Astrocyte of the cerebellum (primary cell): ENCODE results near the gene ANKRD2.

Experiments used
- DNase-seq: peaks from one replicate; pipeline ENCODE4 v3.0.0-alpha.2; 2011; ENCODE audit warnings: low read depth
- H3K4me3 ChIP-seq: 2 replicates; pipeline ENCODE4 v1.5.1; 2011; ENCODE audit warnings: mild to moderate bottlenecking, low read depth, low read length, moderate library complexity
- in situ Hi-C: cut with HindIII; loops from 2 replicates; pipeline ENCODE4 v1.10.0; 2017; ENCODE audit warnings: low sequenced_read_pairs
- TF ChIP-seq, protein P1 (sequence below): IDR thresholded peaks from 2 replicates; pipeline ENCODE4 v1.5.1; 2012; ENCODE audit warnings: low read length, low read depth, moderate library complexity, mild to moderate bottlenecking; ENCODE audit errors: missing control alignments

ANKRD2 gene

DNA sequence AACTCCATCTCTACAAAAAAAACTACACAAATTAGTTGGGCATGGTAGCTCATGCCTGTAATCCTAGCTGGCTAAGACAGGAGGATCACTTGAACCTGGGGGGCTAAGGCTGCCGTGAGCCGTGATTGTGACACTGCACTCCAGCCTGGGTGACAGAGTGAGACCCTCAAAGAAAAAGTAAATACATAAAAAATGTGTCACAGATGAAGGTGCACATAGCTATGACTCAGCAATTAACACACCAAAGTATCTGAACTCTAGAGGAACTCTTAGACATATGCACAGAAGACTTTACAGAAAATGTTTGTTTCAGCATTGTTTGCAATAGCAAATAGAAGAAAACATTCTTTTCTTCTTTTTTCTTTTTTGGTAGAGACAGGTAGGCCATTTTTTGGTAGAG lies 25.2 kb downstream of the ANKRD2 start:
- in situ Hi-C loops = no loop called here
- H3K4me3 ChIP-seq = no peak overlapping the region
- TF ChIP-seq, protein P1, sequence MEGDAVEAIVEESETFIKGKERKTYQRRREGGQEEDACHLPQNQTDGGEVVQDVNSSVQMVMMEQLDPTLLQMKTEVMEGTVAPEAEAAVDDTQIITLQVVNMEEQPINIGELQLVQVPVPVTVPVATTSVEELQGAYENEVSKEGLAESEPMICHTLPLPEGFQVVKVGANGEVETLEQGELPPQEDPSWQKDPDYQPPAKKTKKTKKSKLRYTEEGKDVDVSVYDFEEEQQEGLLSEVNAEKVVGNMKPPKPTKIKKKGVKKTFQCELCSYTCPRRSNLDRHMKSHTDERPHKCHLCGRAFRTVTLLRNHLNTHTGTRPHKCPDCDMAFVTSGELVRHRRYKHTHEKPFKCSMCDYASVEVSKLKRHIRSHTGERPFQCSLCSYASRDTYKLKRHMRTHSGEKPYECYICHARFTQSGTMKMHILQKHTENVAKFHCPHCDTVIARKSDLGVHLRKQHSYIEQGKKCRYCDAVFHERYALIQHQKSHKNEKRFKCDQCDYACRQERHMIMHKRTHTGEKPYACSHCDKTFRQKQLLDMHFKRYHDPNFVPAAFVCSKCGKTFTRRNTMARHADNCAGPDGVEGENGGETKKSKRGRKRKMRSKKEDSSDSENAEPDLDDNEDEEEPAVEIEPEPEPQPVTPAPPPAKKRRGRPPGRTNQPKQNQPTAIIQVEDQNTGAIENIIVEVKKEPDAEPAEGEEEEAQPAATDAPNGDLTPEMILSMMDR = no peak
- DNase-seq = no peak

DNA sequence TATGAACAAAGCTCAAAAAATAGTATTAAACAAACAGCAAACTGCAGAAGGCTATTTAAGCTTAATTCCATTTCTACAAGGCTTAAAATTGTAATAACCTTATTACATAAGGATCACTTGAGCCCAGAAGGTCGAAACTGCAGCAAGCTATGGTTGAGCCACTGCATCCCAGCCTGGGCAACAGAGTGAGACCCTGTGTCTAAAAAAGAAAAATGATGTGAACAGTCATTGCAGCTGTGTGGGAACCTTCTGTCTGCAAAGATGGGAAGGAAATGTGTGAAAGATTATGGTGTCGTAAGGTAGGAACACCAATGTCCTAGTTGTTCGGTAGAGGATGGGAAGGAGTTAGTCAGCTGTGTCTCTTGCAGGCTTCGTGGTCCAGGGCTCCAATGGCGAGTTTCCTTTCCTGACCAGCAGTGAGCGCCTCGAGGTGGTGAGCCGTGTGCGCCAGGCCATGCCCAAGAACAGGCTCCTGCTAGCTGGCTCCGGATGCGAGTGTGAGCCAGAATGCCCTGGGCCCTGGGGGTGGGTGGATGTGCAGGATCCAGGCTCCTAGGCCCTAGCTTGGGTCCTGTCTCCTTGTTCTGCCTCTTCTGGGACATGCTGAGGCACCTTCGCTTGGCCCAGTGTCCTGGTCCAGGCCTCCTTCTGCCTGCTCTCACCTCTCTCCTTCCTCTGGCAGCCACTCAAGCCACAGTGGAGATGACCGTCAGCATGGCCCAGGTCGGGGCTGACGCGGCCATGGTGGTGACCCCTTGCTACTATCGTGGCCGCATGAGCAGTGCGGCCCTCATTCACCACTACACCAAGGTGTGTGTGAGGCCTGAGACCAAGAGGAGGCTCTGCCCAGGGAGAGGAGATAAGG lies 26.1 kb downstream of the ANKRD2 start:
- no peak overlapping the region for H3K4me3 ChIP-seq
- DNase-seq = no peak
- TF ChIP-seq, protein P1 = no peak
- in situ Hi-C loops = no loop called here

DNA sequence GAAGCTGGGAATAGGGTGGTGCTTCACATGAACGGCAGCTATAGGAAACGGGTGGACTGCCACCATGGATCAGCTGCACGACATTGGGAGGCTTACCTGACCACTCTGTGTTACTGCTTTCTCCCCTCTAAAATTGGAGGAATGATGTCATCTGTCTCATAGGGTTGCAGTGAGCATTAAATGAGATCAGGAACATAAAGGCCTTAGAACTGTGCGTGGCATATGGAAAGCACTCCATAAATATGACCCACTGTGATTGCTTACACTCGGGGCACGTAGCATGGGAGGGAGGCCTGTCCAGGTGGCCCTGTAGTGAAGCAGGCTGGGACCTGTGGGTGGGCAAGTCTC lies 26.7 kb downstream of the ANKRD2 start:
- in situ Hi-C loops = no loop called here
- no peak overlapping the region for H3K4me3 ChIP-seq
- TF ChIP-seq, protein P1 = no peak
- no peak for DNase-seq

DNA sequence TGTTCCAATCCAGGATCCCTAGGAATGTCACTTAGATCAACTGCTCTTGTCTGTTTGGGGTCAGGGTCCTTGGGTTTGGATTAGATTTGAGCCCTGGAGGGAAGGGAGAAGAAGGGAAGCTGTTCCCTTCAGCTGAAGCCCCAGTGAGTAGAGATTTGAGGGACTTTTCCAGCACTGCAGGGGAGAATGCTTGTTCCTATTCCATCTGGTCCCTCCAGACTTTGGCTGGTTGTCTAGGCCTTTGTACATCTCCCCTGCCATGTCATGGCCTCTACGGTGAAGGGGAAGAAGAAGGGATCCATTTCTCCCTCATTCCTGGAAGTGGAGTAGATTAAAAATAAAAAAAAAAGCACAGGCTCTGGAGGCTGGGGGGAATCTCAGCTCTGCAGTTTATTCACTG lies 28.0 kb downstream of the ANKRD2 start:
- H3K4me3 ChIP-seq = no peak overlapping the region
- no peak for DNase-seq
- TF ChIP-seq, protein P1 = no peak
- in situ Hi-C loops = no loop called here

DNA sequence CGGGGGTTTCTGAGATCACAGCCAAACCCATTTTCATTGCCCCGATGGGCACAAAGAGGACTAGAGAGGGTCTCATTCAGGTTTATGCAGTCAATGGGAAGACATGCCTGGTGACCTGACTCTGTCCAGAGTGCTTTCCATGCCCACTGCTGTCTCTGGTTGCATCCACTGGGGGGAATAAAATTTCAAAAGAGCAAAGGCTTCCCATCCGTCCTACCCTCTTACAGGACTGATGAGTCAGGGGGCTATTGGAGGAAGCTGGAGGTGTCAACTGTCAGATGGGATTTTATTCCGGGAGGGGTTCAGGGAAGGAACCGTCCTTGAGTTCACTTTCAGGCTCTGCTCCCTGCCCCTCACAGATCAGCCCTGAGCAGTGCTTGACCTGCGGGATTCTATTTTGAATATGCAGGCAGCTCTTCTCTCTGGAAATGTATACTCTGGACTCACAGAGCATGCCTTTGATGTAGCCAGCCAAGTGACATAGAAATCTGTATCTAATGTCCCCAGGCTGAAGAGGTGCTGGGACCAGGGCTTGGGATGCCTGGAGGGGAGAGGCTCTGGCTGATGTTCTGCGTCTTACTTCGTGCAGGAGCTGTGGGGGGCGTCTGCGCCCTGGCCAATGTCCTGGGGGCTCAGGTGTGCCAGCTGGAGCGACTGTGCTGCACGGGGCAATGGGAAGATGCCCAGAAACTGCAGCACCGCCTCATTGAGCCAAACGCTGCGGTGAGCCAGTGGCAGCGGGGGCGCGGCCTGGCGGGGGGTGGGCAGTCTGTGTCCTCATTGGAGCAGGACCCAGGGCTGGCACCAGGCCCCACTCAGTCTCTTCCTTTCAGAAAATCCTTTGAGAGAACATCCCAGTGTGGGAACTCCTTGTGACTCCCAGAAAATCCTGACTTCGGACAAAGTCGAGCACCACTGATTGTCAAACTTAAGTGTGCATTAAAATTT lies 29.0 kb downstream of the ANKRD2 start:
- in situ Hi-C loops = no loop called here
- TF ChIP-seq, protein P1 = no peak
- no peak for DNase-seq
- no peak overlapping the region for H3K4me3 ChIP-seq

DNA sequence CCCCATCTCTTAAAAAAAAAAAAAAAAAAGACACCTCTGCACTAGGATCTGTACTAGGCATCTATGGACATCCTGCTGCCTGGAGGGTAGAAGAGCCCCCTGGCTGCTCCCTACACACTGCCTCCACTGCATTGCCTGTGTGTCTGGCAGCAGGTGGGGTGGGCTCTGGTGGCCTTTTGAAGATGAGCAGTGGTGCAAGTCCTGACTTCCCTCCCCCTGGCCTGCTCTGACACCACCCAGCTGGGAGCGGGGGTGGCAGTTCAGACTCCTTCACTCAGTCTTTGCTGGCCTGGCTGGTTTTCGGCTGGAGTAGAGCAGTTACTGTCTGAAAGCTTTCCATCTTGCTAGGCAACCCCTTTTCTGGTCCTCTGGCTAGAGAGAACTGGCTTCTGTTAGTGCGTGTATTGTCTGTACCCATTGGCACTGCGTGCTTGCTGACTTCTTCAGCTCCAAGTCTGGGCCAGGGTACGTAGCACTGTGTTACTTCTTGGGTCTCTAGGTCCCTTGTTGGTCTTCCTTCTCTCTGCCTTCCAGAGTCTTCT lies 34.6 kb downstream of the ANKRD2 start:
- no peak for DNase-seq
- in situ Hi-C loops = no loop called here
- TF ChIP-seq, protein P1 = no peak
- no peak overlapping the region for H3K4me3 ChIP-seq
